ENCODE data around the gene OLFML2B. TPM values are rescaled to one million over a fixed set of nuclear protein-coding genes. Genes with fewer than 3 reads are reported as not detected.

Gene OLFML2B
- total and polyA plus RNA-seq, 12 donors: 0.73 to 23.4 (median 1.5) TPM

- Histone ChIP-seq H3K9me3 (peaks cover 0 to 3% (median 0%) of the 10 kb centered on the region in 11 donors), H3K36me3 (peaks cover 0 to 27% (median 0%) of the 10 kb centered on the region in 9 donors), H3K4me1 (no peaks in the 10 kb centered on the region), H3K27me3 (no peaks in the 10 kb centered on the region), H3K27ac (no peak overlapping the region), H3K4me3 (no peak overlapping the region)
- intact Hi-C loops (cut with DNase I): no loop called here
- no peak for TF ChIP-seq CTCF (IDR thresholded peaks at IDR 0.05)
- 87 to 88% methylated on average over 11 of the region's 11 CpGs for WGBS, 2 donors
- no peak for ATAC-seq
- no peak for DNase-seq
Observed at GRCh38 chr1:161981735-161982506, 41.7 kb downstream of the OLFML2B start.

GRCh38 chr1:161981126-161981525, 42.5 kb downstream of the OLFML2B start:
- WGBS, 2 donors: 89 to 92% methylated on average over 8 of the region's 8 CpGs
- intact Hi-C loops (cut with DNase I): no loop called here
- H3K27ac ChIP-seq: no peak overlapping the region
- no peaks in the 10 kb centered on the region for H3K9me3 ChIP-seq
- ATAC-seq: no peak
- DNase-seq: no peak
- no peaks in the 10 kb centered on the region for H3K27me3 ChIP-seq
- no peak for TF ChIP-seq CTCF (IDR thresholded peaks at IDR 0.05)
- H3K4me1 ChIP-seq: no peaks in the 10 kb centered on the region
- H3K36me3 ChIP-seq: peaks cover 0 to 23% (median 0%) of the 10 kb centered on the region in 9 donors
- no peak overlapping the region for H3K4me3 ChIP-seq

- no peak for DNase-seq
Observed at GRCh38 chr1:161978011-161978790, 45.5 kb downstream of the OLFML2B start.

More at GRCh38 chr1:161978011-161978790, 45.5 kb downstream of the OLFML2B start:
- TF ChIP-seq CTCF (IDR thresholded peaks at IDR 0.05): no peak
- H3K9me3 ChIP-seq: no peaks in the 10 kb centered on the region
- peaks cover 0 to 7% (median 0%) of the 10 kb centered on the region in 9 donors for H3K36me3 ChIP-seq
- no peak overlapping the region for H3K4me3 ChIP-seq
- no peak for ATAC-seq
- intact Hi-C loops (cut with DNase I): loop anchor here in 1 of 10 donors (10.0 kb wide), 1 partner anchor 47 kb away; the partner anchor contains the start of gene OLFML2B
- H3K27me3 ChIP-seq: no peaks in the 10 kb centered on the region
- WGBS, 2 donors: 91 to 97% methylated on average over 31 of the region's 31 CpGs
- peaks cover 0 to 18% (median 13%) of the 10 kb centered on the region in 9 donors for H3K4me1 ChIP-seq
- no peak overlapping the region for H3K27ac ChIP-seq

Measured in heart right ventricle (tissue), 16 donors.